GM23338 (cell line): ENCODE results near the gene TBC1D9B. TPM values are rescaled to one million over a fixed set of nuclear protein-coding genes. Genes with fewer than 3 reads are reported as not detected.

ENCODE experiments used
- ATAC-seq: fragments of 200-7000 bp; cut with Tn5 transposase; 3 replicates; pipeline ENCODE4 v1.9.1; 2020
- DNase-seq: peaks from one replicate; pipeline ENCODE4 v3.0.0-alpha.2; 2015; ENCODE audit warnings: low spot score
- H2AFZ ChIP-seq: fragments of 200-600 bp; sonication (generic); 2 replicates; pipeline ENCODE4 v1.8.0; 2016; ENCODE audit warnings: antibody characterized with exemption, mild to moderate bottlenecking, moderate library complexity
- H3F3A ChIP-seq: fragments of 200-600 bp; sonication (generic); replicated peaks from 2 replicates; pipeline ENCODE4 v1.8.0; 2017; ENCODE audit warnings: antibody characterized with exemption, mixed run types, low read depth
- H3K27ac ChIP-seq: fragments of 200-600 bp; sonication (generic); 2 replicates; pipeline ENCODE4 v1.6.1; 2016; ENCODE audit warnings: low read depth
- H3K27me3 ChIP-seq: fragments of 200-600 bp; sonication (generic); 2 replicates; pipeline ENCODE4 v1.8.0; 2016; ENCODE audit warnings: mild to moderate bottlenecking, mixed run types, moderate library complexity; ENCODE audit not compliant: insufficient read depth
- H3K36me3 ChIP-seq: fragments of 200-600 bp; sonication (generic); 2 replicates; pipeline ENCODE4 v1.8.0; 2016; ENCODE audit warnings: mild to moderate bottlenecking; ENCODE audit not compliant: insufficient read depth
- H3K4me1 ChIP-seq: fragments of 200-600 bp; sonication (generic); 2 replicates; pipeline ENCODE4 v1.8.0; 2016; ENCODE audit warnings: mild to moderate bottlenecking, moderate library complexity; ENCODE audit not compliant: insufficient read depth
- H3K4me2 ChIP-seq: fragments of 200-600 bp; sonication (generic); 2 replicates; pipeline ENCODE4 v1.7.1; 2017; ENCODE audit warnings: mixed run types
- H3K4me3 ChIP-seq: fragments of 200-600 bp; sonication (generic); 2 replicates; pipeline ENCODE4 v1.6.1; 2016; ENCODE audit warnings: mixed run types
- H3K79me2 ChIP-seq: fragments of 200-600 bp; sonication (generic); replicated peaks from 2 replicates; pipeline ENCODE4 v1.8.0; 2017; ENCODE audit warnings: mild to moderate bottlenecking; ENCODE audit not compliant: insufficient read depth
- H3K9me2 ChIP-seq: fragments of 200-600 bp; sonication (generic); 2 replicates; pipeline ENCODE4 v1.8.0; 2017; ENCODE audit not compliant: insufficient read depth
- H4K20me1 ChIP-seq: fragments of 200-600 bp; sonication (generic); replicated peaks from 2 replicates; pipeline ENCODE4 v1.8.0; 2017; ENCODE audit warnings: mild to moderate bottlenecking; ENCODE audit not compliant: insufficient read depth
- H3K27ac Mint-ChIP-seq: 2 replicates; pipeline ENCODE4 v1.8.0; 2020; ENCODE audit warnings: inconsistent platforms, mild to moderate bottlenecking, moderate library complexity, mixed read lengths
- H3K27me3 Mint-ChIP-seq: 3 replicates; pipeline ENCODE4 v1.8.0; 2022; ENCODE audit warnings: low read depth, mild to moderate bottlenecking, moderate library complexity, mixed read lengths, inconsistent platforms; ENCODE audit not compliant: insufficient read depth, poor library complexity
- H3K36me3 Mint-ChIP-seq: 3 replicates; pipeline ENCODE4 v1.8.0; 2021; ENCODE audit warnings: low read depth, mild to moderate bottlenecking, inconsistent platforms, moderate library complexity, mixed read lengths
- H3K4me1 Mint-ChIP-seq: 3 replicates; pipeline ENCODE4 v1.8.0; 2020; ENCODE audit warnings: mild to moderate bottlenecking, inconsistent platforms, mixed read lengths
- H3K4me3 Mint-ChIP-seq: 3 replicates; pipeline ENCODE4 v1.8.0; 2021; ENCODE audit warnings: moderate library complexity, mild to moderate bottlenecking, inconsistent platforms, mixed read lengths
- H3K9me3 Mint-ChIP-seq: 3 replicates; pipeline ENCODE4 v1.8.0; 2020; ENCODE audit warnings: moderate library complexity, mild to moderate bottlenecking, inconsistent platforms, mixed read lengths
- CREB1 ChIP-seq: fragments of 250-450 bp; sonication (Bioruptor Pico); IDR thresholded peaks from 2 replicates; pipeline ENCODE4 v1.5.0; 2020; ENCODE audit warnings: low read depth, mild to moderate bottlenecking, moderate library complexity
- ETS1 ChIP-seq: IDR thresholded peaks from 2 replicates; pipeline ENCODE4 v1.6.1; 2016; ENCODE audit warnings: antibody characterized with exemption
- EZH2 ChIP-seq: fragments of 200-600 bp; sonication (generic); IDR thresholded peaks from one replicate; pipeline ENCODE4 v1.8.0; 2017; ENCODE audit warnings: antibody characterized with exemption, mild to moderate bottlenecking, low read depth; ENCODE audit not compliant: unreplicated experiment
- EZH2phosphoT487 ChIP-seq: fragments of 200-600 bp; sonication (generic); IDR thresholded peaks from one replicate; pipeline ENCODE4 v1.8.1; 2018; ENCODE audit warnings: antibody characterized with exemption; ENCODE audit not compliant: unreplicated experiment
- JUNB ChIP-seq: IDR thresholded peaks from one replicate; pipeline ENCODE4 v1.6.1; 2016; ENCODE audit warnings: antibody characterized with exemption; ENCODE audit not compliant: unreplicated experiment
- NANOG ChIP-seq: IDR thresholded peaks from 2 replicates; pipeline ENCODE4 v1.6.1; 2016; ENCODE audit warnings: antibody characterized with exemption, borderline replicate concordance
- POLR2AphosphoS5 ChIP-seq: IDR thresholded peaks from 2 replicates; pipeline ENCODE4 v1.6.1; 2016; ENCODE audit warnings: antibody characterized with exemption, low read depth
- REST ChIP-seq: IDR thresholded peaks from one replicate; pipeline ENCODE4 v1.6.1; 2018; ENCODE audit warnings: antibody characterized with exemption; ENCODE audit not compliant: unreplicated experiment
- STAT1 ChIP-seq: IDR thresholded peaks from one replicate; pipeline ENCODE4 v1.6.1; 2016; ENCODE audit warnings: antibody characterized with exemption; ENCODE audit not compliant: unreplicated experiment
- ZNF114 ChIP-seq: fragments of 250-450 bp; sonication (Bioruptor Pico); IDR thresholded peaks from 2 replicates; pipeline ENCODE4 v1.5.0; 2020; ENCODE audit warnings: mild to moderate bottlenecking, moderate library complexity
- ZNF331 ChIP-seq: fragments of 250-450 bp; sonication (Bioruptor Pico); IDR thresholded peaks from 2 replicates; pipeline ENCODE4 v1.5.0; 2020; ENCODE audit warnings: low read depth, mild to moderate bottlenecking, moderate library complexity
- polyA plus RNA-seq: library from polyadenylated mRNA; unstranded; fragments of >200 nt; fragmentation: Nextera tagmentation; extraction: Ambion mirVana; gene quantifications from 2 replicates; pipeline ENCODE4 v1.2.1, GENCODE V29; 2016
- total RNA-seq: library from RNA; depleted of rRNA; stranded (reverse); fragments of >200 nt; shearing (Covaris generic); gene quantifications from 2 replicates; pipeline ENCODE4 v1.2.3, GENCODE V29; 2014
- TF ChIP-seq, protein P1 (sequence below), 2 experiments: fragments of 200-600 bp in 1 of 2; sonication (generic) in 1 of 2; conservative IDR thresholded peaks; 2 replicates each; pipeline versions ENCODE4 v1.5.1 to v1.6.1; 2016 to 2017; ENCODE audit warnings: antibody characterized with exemption in 2 of 2, low read depth in 2 of 2, mild to moderate bottlenecking in 2 of 2, moderate library complexity in 1 of 2
- TF ChIP-seq, protein P2 (sequence below): fragments of 250-450 bp; sonication (Bioruptor Pico); IDR thresholded peaks from 2 replicates; pipeline ENCODE4 v1.5.0; 2020; ENCODE audit warnings: mild to moderate bottlenecking, moderate library complexity

TBC1D9B gene
- total and polyA plus RNA-seq, 2 experiments from 2014 or later: 19.0 to 38.0 TPM

DNA sequence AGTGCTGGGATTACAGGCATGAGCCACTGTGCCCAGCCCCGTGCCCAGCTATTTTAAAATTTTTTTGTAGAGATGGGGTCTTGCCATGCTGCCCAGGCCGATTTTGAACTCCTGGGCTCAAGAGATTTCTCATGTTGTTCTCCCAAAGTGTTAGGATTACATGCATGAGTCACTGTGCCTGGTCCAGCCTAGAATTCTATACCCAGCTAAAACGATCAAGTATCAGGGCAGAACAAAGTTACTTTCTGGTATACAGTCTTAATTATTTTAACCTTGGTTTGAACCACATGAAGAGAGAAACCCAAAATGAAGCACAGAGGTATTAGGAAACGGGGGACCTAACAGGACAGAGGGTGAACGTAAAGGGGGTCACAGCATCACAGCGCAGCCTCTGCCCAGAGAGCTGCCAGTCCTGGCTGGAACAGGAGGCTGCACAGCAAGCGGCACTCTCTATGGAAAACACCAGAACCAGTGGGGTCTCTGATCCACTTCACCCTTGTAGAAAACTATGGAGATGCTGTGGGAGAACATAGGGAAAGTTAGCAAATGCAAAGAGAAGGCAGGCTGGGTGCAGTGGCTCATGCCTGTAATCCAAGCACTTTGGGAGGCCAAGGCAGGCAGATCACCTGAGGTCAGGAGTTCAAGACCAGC is 76.8 kb downstream of the TBC1D9B start:
- peaks cover 24% of the 10 kb centered on the region for H3K4me1 Mint-ChIP-seq
- no peak overlapping the region for H2AFZ ChIP-seq
- peaks cover 98% of the 10 kb centered on the region for H3K36me3 Mint-ChIP-seq
- H3F3A ChIP-seq: peaks cover 13% of the 10 kb centered on the region
- H3K4me2 ChIP-seq: no peak overlapping the region
- TF ChIP-seq JUNB: no peak
- no peak for TF ChIP-seq ZNF331
- no peak for TF ChIP-seq STAT1
- no peak for TF ChIP-seq EZH2phosphoT487
- TF ChIP-seq, protein P1, sequence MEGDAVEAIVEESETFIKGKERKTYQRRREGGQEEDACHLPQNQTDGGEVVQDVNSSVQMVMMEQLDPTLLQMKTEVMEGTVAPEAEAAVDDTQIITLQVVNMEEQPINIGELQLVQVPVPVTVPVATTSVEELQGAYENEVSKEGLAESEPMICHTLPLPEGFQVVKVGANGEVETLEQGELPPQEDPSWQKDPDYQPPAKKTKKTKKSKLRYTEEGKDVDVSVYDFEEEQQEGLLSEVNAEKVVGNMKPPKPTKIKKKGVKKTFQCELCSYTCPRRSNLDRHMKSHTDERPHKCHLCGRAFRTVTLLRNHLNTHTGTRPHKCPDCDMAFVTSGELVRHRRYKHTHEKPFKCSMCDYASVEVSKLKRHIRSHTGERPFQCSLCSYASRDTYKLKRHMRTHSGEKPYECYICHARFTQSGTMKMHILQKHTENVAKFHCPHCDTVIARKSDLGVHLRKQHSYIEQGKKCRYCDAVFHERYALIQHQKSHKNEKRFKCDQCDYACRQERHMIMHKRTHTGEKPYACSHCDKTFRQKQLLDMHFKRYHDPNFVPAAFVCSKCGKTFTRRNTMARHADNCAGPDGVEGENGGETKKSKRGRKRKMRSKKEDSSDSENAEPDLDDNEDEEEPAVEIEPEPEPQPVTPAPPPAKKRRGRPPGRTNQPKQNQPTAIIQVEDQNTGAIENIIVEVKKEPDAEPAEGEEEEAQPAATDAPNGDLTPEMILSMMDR (conservative IDR thresholded peaks at IDR 0.05; ENCODE audit: low read depth in 2 of 2): no peak
- no peak for TF ChIP-seq ZNF114 (CRISPR knock-in tag)
- no peak for TF ChIP-seq REST
- TF ChIP-seq EZH2: no peak
- no peak for TF ChIP-seq NANOG
- TF ChIP-seq, protein P2, sequence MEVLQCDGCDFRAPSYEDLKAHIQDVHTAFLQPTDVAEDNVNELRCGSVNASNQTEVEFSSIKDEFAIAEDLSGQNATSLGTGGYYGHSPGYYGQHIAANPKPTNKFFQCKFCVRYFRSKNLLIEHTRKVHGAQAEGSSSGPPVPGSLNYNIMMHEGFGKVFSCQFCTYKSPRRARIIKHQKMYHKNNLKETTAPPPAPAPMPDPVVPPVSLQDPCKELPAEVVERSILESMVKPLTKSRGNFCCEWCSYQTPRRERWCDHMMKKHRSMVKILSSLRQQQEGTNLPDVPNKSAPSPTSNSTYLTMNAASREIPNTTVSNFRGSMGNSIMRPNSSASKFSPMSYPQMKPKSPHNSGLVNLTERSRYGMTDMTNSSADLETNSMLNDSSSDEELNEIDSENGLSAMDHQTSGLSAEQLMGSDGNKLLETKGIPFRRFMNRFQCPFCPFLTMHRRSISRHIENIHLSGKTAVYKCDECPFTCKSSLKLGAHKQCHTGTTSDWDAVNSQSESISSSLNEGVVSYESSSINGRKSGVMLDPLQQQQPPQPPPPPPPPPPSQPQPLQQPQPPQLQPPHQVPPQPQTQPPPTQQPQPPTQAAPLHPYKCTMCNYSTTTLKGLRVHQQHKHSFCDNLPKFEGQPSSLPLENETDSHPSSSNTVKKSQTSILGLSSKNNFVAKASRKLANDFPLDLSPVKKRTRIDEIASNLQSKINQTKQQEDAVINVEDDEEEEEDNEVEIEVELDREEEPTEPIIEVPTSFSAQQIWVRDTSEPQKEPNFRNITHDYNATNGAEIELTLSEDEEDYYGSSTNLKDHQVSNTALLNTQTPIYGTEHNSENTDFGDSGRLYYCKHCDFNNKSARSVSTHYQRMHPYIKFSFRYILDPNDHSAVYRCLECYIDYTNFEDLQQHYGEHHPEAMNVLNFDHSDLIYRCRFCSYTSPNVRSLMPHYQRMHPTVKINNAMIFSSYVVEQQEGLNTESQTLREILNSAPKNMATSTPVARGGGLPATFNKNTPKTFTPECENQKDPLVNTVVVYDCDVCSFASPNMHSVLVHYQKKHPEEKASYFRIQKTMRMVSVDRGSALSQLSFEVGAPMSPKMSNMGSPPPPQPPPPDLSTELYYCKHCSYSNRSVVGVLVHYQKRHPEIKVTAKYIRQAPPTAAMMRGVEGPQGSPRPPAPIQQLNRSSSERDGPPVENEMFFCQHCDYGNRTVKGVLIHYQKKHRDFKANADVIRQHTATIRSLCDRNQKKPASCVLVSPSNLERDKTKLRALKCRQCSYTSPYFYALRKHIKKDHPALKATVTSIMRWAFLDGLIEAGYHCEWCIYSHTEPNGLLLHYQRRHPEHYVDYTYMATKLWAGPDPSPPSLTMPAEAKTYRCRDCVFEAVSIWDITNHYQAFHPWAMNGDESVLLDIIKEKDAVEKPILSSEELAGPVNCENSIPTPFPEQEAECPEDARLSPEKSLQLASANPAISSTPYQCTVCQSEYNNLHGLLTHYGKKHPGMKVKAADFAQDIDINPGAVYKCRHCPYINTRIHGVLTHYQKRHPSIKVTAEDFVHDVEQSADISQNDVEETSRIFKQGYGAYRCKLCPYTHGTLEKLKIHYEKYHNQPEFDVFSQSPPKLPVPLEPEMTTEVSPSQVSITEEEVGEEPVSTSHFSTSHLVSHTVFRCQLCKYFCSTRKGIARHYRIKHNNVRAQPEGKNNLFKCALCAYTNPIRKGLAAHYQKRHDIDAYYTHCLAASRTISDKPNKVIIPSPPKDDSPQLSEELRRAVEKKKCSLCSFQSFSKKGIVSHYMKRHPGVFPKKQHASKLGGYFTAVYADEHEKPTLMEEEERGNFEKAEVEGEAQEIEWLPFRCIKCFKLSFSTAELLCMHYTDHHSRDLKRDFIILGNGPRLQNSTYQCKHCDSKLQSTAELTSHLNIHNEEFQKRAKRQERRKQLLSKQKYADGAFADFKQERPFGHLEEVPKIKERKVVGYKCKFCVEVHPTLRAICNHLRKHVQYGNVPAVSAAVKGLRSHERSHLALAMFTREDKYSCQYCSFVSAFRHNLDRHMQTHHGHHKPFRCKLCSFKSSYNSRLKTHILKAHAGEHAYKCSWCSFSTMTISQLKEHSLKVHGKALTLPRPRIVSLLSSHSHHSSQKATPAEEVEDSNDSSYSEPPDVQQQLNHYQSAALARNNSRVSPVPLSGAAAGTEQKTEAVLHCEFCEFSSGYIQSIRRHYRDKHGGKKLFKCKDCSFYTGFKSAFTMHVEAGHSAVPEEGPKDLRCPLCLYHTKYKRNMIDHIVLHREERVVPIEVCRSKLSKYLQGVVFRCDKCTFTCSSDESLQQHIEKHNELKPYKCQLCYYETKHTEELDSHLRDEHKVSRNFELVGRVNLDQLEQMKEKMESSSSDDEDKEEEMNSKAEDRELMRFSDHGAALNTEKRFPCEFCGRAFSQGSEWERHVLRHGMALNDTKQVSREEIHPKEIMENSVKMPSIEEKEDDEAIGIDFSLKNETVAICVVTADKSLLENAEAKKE (CRISPR knock-in tag): no peak
- no peak for TF ChIP-seq POLR2AphosphoS5
- no peak for TF ChIP-seq ETS1
- no peak for TF ChIP-seq CREB1 (CRISPR knock-in tag)
- H3K27ac ChIP-seq: peak overlapping the region; percentile 45; the same call in 1 of the 2 replicates
- DNase-seq (no peak), ATAC-seq (no peak)
- no peaks in the 10 kb centered on the region for H3K9me2 ChIP-seq
- no peak overlapping the region for H3K4me3 ChIP-seq
- peaks cover 28% of the 10 kb centered on the region for H3K36me3 ChIP-seq
- no peaks in the 10 kb centered on the region for H3K79me2 ChIP-seq
- H3K27me3 Mint-ChIP-seq: peaks cover 18% of the 10 kb centered on the region
- peaks cover 23% of the 10 kb centered on the region for H3K4me1 ChIP-seq
- no peaks in the 10 kb centered on the region for H3K27me3 ChIP-seq
- peaks cover 25% of the 10 kb centered on the region for H4K20me1 ChIP-seq
- no peak overlapping the region; the same call in 1 of the 2 replicates for H3K27ac Mint-ChIP-seq
- no peak overlapping the region for H3K4me3 Mint-ChIP-seq
- H3K9me3 Mint-ChIP-seq: peaks cover 9% of the 10 kb centered on the region; the same call in 2 of the 3 replicates
